NCI-H82 treated with DMSO at 0.1 percent for 48 hours (cell line): Measurements from ENCODE around the gene EYS.
"Not testable (repeated sequence)": the region's sequence is repeated elsewhere in the genome, so short reads cannot be mapped to it uniquely, and the experiment has no call there.

Experiments used
- DNase-seq: peaks from one replicate; lab custom pipeline; 2025; ENCODE audit not compliant: unreplicated experiment; lab: John Stamatoyannopoulos, UW

EYS gene

GRCh38 chr6:65637289-65638046, 69.6 kb downstream of the EYS start:
- DNase-seq = no peak

DNA sequence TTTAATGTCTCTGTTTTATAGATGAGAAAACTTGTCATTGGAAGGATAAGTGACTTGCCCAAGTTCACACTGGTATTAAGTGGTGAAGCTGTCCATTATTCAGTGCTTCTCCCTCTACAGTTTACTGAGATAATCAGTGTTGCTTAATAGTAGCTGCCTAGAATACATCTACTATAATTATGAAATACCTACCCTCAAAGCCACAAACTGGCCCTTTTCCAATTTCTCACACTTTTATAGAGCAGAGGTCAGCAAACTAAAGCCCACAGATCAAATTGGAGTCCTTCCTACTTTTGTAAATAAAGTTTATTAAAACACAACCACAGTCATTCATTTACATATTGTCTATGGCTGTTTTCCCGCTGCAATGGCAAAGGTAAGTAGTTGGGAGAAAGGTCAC, 73.5 kb downstream of the EYS start:
- DNase-seq = no peak

DNA sequence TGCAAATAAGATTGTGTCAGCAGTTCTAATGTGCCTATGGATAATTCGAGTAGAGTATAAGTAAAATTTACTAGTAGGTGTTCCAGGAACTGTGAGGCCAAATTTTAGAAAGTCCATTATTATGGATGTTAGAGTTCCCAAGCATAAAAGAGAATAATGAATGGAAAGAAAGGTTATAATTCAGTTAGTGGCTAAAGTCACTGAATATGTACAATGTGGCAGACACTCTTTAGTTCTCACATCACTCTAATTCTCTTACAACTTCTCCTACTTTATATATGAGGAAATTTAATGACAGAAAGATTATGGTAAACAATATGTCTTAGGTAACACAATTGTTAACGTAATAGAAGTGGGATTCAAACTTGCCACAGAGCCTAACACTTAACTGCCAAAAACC, 75.3 kb downstream of the EYS start:
- no peak for DNase-seq

GRCh38 chr6:65627434-65627999, 79.5 kb downstream of the EYS start:
- not testable (repeated sequence) for DNase-seq

DNA sequence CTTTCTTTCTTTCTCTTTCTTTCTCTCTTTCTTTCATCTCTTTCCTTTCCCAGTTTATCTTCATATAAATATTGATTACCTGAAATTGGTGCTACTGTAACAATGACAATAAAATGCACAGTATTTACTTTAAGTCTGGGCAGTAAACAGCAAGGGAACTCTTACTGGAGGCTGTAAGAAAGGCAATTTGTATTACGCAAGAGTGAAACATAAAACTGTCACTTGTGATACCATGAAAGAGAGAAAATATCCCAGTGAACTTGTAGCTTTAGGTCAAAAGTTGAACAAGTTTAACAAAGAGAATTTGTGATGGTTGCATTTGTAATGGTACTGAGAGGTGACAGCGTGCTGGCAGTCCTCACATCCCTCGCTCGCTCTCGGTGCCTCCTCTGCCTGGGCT, 80.0 kb downstream of the EYS start:
- no peak for DNase-seq

DNA sequence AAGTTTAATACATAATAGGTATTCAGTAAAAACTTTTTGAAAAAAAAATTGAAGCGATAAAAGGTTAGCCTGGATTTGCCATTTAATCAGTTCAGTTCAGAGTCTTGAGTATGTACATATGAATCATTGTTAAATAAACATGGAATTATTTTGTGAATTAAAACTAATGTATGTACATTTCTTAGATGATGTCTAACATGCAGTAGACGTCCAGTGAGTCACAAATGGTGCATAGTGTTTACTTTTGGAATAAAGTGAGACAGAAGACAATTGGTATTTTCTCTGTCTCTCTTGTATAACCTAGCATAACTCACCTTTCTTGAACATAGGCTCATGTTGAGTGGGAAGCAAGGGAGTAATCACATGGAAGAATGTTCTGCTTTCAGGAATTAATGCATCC, 83.5 kb downstream of the EYS start:
- DNase-seq = no peak

DNA sequence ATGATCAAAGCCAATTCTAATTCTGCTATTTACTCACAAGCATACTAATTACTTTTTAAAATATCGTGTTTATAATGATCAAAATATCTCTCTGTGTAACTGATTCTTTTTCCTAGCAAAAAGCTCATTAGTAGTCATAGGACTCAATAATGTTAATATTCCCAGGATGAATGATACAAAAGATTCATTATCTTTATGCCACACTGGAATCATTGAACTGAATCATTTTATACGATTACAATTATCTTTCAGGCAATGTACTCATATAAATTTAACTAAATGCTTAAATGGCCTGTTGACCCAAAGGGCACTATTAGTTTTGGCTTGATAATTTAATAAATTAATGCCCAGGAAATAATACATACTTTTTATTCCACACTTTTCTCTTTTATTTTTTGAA, 96.3 kb downstream of the EYS start:
- DNase-seq = no peak

DNA sequence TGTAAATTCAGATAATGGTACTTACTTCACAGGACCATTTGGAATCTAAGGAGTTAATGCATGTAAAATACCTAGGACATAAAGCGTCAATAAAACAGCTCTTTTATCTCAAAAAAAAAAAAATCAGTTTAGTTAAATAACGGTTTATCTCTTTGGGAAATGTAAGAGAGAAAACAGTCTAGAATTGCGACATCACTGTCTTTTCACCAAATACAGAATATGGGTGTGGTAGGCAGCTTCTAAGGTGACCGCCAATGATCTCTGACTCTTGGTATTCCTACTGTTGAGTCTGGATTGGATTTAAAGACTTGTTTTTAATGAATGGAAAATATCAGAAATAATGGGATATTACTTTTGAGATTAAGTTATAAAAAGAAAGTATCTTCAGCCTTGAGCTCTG, 111.5 kb downstream of the EYS start:
- DNase-seq = no peak

- DNase-seq = no peak
These were observed 136.7 kb downstream of the EYS start for GRCh38 chr6:65570340-65570739.

DNA sequence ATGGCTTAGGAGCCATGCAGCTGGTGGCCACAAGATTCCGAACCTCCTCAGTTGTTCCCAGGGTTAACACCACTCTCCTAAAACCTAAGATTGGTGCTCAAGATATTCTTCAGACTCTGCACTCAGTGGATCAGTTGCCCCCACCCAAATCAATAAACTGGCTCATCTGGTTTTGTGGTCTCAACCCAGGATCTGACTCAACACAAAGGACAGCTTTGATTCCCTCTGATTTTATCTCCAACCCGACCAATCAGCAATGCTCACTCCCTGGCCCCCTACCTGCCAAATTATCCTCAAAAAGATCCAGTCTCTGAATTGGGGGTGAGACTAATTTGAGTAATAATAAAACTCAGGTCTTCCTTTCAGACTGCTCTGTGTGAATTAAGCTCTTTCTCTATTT, 137.5 kb downstream of the EYS start:
- DNase-seq = no peak

DNA sequence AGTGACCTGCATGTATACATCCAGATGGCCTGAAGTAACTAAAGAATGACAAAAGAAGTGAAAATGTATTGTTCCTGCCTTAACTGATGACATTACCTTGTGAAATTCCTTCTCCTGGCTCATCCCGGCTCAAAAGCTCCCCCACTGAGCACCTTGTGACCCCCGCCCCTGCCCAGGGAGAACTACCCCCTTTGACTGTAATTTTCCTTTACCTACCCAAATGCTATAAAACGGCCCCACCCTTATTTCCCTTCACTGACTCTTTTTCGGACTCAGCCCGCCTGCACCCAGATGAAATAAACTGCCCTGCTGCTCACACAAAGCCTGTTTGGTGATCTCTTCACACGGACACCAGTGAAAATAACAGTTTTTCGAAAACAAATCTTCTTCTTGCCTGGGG, 138.0 kb downstream of the EYS start:
- DNase-seq = not testable (repeated sequence)

DNA sequence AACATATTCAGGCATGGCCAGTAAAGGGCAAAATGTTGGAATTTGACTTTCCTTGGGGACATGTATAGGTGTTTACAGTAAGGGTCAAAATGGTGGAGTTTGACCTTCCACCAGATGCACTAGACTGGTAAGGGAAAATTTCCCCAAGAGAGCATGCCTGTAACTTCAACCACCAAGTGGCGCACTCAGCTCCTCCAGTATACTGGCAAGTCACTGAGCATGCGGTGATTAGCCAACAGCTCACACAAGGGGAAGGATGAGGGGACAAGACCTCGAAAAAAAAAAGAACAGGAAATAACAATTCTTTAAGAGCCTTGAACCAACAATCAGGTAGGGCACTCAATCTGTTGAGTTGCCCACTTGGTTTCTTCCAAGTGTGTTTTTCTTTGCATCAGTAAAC, 140.9 kb downstream of the EYS start:
- DNase-seq = no peak

DNA sequence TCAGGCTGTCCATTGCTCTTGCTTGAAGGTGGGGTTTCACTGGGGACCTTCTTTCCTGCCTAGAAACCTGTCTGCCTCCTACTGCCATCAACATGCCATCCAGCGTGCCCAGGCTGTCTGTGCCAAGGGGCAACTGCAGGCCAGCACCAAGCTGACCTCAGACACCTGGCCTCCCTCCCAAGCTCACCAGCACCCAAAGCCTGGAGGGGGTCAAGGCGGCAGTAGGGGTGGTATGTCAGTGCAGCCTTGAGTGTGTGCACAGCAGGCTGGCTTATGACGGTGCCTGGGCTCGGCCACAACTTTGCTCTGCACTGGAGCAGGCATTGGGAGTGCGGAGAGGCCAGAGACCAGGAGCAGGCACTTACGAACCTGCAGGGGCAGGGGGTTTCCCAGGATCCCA, 149.0 kb downstream of the EYS start:
- no peak for DNase-seq

- no peak for DNase-seq
These were observed 149.8 kb downstream of the EYS start for GRCh38 chr6:65557224-65557623.

- no peak for DNase-seq
These were observed 160.1 kb downstream of the EYS start for GRCh38 chr6:65546894-65547293.

- DNase-seq = no peak
These were observed 161.1 kb downstream of the EYS start for GRCh38 chr6:65545920-65546319.

- DNase-seq = no peak
These were observed 168.4 kb downstream of the EYS start for GRCh38 chr6:65538644-65539043.

DNA sequence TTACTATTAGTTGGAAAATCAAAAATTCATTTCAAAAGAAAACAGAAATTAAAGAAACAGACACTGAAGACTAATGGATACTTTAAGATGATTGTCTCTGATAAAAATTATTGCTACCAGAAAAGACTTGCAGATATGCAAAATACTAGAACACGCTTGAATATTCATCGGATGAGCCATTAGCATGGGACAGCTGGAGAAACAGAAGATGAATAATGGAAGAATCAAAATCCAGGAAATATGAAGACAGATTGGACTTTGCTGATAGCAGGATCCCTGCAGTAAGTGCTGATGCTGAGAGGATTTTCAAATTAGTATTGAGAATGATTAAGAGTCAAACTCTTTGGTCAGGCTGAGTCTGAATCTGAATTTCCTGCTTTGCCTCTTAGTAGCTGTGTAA, 169.4 kb downstream of the EYS start:
- DNase-seq = no peak

DNA sequence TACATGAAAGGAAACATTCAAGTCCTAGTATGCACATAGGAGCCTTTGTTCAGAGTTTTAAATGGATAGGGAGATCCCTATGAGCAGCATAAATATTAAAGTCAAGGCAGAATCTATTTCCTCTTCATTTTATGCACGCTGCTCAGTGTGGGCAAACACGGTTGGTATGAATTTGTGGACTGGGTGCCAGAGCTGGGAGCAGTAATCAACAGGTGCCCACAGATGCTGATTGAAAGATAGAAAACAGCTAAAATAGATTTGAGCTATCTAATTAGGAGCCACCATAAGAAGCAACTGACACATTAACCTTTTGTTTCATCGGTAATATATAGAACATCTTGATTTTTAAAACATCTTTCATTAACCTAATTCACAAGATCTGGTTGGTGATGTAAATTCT, 175.5 kb downstream of the EYS start:
- DNase-seq = no peak

GRCh38 chr6:65524232-65524631, 182.8 kb downstream of the EYS start:
- DNase-seq = no peak

DNA sequence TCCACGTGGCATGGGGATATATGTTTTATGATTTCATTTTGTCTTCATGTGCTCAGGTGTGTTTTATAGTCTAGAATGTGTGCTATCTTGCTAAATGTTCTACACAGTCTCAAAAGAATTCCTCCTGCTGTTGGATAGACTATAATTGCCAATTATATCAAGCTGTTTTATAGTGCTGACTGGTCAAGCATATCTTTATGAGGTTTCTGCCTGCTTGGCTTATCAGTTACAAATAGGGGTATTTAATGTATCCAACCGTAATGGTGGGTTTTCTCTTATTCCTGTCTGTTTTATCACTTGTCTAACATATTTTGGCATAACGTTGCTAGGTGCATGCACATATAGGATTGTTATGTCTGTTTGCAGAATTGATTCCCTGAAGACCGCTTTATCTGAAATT, 201.3 kb downstream of the EYS start:
- DNase-seq = no peak

- DNase-seq = no peak
These were observed 206.0 kb downstream of the EYS start for GRCh38 chr6:65501045-65501444.

GRCh38 chr6:65483652-65484051, 223.4 kb downstream of the EYS start:
- not testable (repeated sequence) for DNase-seq
